SK-N-SH treated with all-trans-retinoic acid at 6 μM for 48 hours (cell line): ENCODE measurements around the gene CNTNAP2.

Experiments
- PATZ1 ChIP-seq: fragments of 250-450 bp; sonication (Bioruptor Pico); IDR thresholded peaks from 2 replicates; pipeline ENCODE4 v1.8.0; 2020; ENCODE audit warnings: mild to moderate bottlenecking, moderate library complexity, borderline replicate concordance
- TCF4 ChIP-seq: fragments of 250-450 bp; sonication (Bioruptor Pico); IDR thresholded peaks from 2 replicates; pipeline ENCODE4 v1.8.0; 2021; ENCODE audit warnings: mild to moderate bottlenecking, moderate library complexity, borderline replicate concordance
- ZFP30 ChIP-seq: fragments of 450-650 bp; formaldehyde crosslinking; IDR thresholded peaks from 2 replicates; pipeline ENCODE4 v1.5.0; 2022; ENCODE audit warnings: mild to moderate bottlenecking, moderate library complexity
- ZNF70 ChIP-seq: fragments of 450-650 bp; formaldehyde crosslinking; IDR thresholded peaks from 2 replicates; pipeline ENCODE4 v1.5.0; 2020; ENCODE audit warnings: mild to moderate bottlenecking, moderate library complexity

GRCh38 chr7:147982307-147982706, 1865.7 kb downstream of the CNTNAP2 start:
- TF ChIP-seq PATZ1 (CRISPR knock-in tag), result no peak
- TF ChIP-seq ZFP30 (CRISPR knock-in tag), result no peak
- TF ChIP-seq ZNF70 (CRISPR knock-in tag), result no peak
- TF ChIP-seq TCF4, result no peak
